ENCODE measurements around the gene GRID2. TPM values are rescaled to one million over a fixed set of nuclear protein-coding genes. Genes with fewer than 3 reads are reported as not detected.
A peak's percentile ranks its signal among the peaks of the same experiment; 100 is the strongest.

Gene GRID2
- total and polyA plus RNA-seq, 12 donors = 0.55 to 4.0 (median 2.0) TPM

DNA sequence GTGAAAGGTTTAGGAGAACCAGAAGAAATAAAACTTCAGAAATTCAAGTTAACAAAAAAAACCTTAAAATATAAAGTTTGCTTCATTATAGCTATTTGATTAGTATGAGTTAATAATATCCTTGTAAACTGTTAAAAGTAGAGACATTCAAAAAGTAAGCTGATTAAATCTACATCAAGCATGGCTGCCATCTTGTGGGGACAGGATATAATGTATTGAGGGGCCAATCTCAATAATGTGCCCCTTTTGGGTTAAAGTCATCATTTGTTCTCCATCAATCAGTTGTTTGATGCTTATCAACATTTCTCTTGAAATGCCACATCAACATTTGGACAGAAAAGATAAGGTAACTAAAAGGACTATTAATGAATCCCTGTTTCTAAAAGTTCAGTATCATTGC lies 4.6 kb upstream of the GRID2 start:
- TF ChIP-seq POLR2A (IDR thresholded peaks at IDR 0.05) = no peak
- TF ChIP-seq CTCF (IDR thresholded peaks at IDR 0.05) = no peak
- Histone ChIP-seq H3K9me3 (replicated peaks in 1 of 3) (no peaks in the 10 kb centered on the region), H3K27me3 (peaks cover 4% of the 10 kb centered on the region), H3K36me3 (replicated peaks in 1 of 2) (no peaks in the 10 kb centered on the region), H3K4me1 (replicated peaks in 1 of 2) (peaks cover 0 to 4% of the 10 kb centered on the region in 2 donors), H3K4me3 (no peak overlapping the region), H3K27ac (no peak overlapping the region)
- DNase-seq = no peak
- intact Hi-C loops (cut with DNase I) = no loop called here

- Histone ChIP-seq H3K4me1 (replicated peaks in 1 of 2) (peaks cover 0 to 4% of the 10 kb centered on the region in 2 donors), H3K4me3 (no peak overlapping the region), H3K9me3 (replicated peaks in 1 of 3) (no peaks in the 10 kb centered on the region), H3K27me3 (peaks cover 24% of the 10 kb centered on the region), H3K27ac (no peak overlapping the region), H3K36me3 (replicated peaks in 1 of 2) (no peaks in the 10 kb centered on the region)
- 1 to 4% (median 1%) methylated on average over 19 to 22 of the region's 22 CpGs for WGBS, 4 donors
- intact Hi-C loops (cut with DNase I) = no loop called here
- DNase-seq = no peak
- TF ChIP-seq CTCF (IDR thresholded peaks at IDR 0.05) (no peak), POLR2A (IDR thresholded peaks at IDR 0.05) (no peak)
Observed at GRCh38 chr4:92304121-92304520, 355 bp downstream of the GRID2 start.

DNA sequence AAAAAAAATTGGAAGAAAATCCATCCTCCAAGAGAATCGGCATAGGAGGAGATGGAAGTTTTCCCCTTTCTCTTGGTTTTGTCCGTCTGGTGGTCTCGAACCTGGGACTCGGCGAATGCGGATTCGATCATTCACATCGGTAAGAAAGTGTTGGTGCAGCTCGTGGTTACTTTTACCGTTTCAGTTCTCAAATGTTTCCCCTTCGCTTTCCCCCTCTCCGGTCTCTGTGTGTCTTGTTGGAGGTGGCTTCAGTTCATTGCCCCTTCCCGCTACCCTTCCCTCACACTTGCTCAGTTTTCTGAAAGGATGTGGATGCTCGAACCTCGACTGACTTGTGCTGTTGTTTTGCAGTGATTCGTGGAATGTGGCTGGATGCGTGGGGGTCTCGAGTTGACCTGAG lies 840 bp downstream of the GRID2 start:
- H3K4me1 ChIP-seq (replicated peaks in 1 of 2) = peaks cover 0 to 4% of the 10 kb centered on the region in 2 donors
- H3K9me3 ChIP-seq (replicated peaks in 1 of 3) = no peaks in the 10 kb centered on the region
- H3K27ac ChIP-seq = peak overlapping the region in 1 of 5 donors; percentile 53
- peaks cover 24% of the 10 kb centered on the region for H3K27me3 ChIP-seq
- 3 to 6% (median 4%) methylated on average over 18 of the region's 18 CpGs for WGBS, 4 donors
- H3K4me3 ChIP-seq = no peak overlapping the region
- H3K36me3 ChIP-seq (replicated peaks in 1 of 2) = no peaks in the 10 kb centered on the region
- TF ChIP-seq CTCF (IDR thresholded peaks at IDR 0.05) = no peak
- TF ChIP-seq POLR2A (IDR thresholded peaks at IDR 0.05) = no peak
- DNase-seq = no peak
- intact Hi-C loops (cut with DNase I) = no loop called here

DNA sequence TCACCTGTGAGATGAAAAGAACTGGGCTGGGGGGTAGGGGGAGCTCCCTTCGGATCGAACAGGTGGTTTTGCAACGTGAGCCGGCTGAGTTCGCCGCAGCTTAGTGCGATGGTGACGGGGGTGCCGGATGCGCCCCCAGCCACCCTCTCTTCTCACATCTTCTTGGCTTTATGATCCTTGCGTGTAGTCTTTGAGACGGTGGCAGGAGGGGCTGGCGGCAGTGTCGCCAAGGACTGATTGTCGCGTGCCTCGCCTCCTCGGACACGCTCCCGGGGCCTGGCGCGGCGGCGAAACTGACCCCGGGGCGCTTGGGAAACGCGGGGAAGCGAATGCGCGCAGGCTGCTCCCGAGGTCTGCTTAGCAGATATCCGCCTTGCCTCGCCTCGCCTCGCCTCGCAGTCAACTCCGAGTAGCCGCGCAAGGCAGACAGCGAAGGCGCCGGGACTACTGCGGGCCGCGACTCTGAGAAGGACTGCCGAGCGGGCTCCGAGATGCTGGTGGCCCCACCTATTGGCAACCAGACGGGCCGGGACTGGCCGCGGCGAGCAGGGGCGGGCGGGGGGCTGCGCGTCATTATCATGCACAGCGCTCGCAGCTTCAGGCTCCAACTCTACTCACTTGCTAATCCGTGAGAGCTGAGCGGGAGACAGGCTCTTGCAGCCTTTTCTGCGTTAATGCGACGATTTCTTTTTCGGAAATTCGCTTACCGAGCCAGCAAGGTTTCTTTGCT lies 1.5 kb downstream of the GRID2 start:
- intact Hi-C loops (cut with DNase I) = no loop called here
- DNase-seq = peak in 6 of 7 donors; percentile 11 to 85 (median 30)
- H3K27me3 ChIP-seq = peaks cover 24% of the 10 kb centered on the region
- H3K9me3 ChIP-seq (replicated peaks in 1 of 3) = no peaks in the 10 kb centered on the region
- peak overlapping the region in 1 of 5 donors; percentile 53 for H3K27ac ChIP-seq
- H3K4me1 ChIP-seq (replicated peaks in 1 of 2) = peaks cover 0 to 4% of the 10 kb centered on the region in 2 donors
- H3K36me3 ChIP-seq (replicated peaks in 1 of 2) = no peaks in the 10 kb centered on the region
- WGBS, 4 donors = 0 to 2% (median 2%) methylated on average over 20 to 68 of the region's 68 CpGs
- TF ChIP-seq POLR2A (IDR thresholded peaks at IDR 0.05) (peak; percentile 7 to 9), CTCF (IDR thresholded peaks at IDR 0.05) (no peak)
- H3K4me3 ChIP-seq = peak overlapping the region in 1 of 4 donors; percentile 10
